Measurements from ENCODE around the gene BMPR1B. TPM values are rescaled to one million over a fixed set of nuclear protein-coding genes. Genes with fewer than 3 reads are reported as not detected.

Gene BMPR1B
- total and polyA plus RNA-seq, 2 of the 8 experiments (the other 6 are each of a cell fraction or from before 2014, with no cell fraction given) = 0.14 to 1.1 TPM

DNA sequence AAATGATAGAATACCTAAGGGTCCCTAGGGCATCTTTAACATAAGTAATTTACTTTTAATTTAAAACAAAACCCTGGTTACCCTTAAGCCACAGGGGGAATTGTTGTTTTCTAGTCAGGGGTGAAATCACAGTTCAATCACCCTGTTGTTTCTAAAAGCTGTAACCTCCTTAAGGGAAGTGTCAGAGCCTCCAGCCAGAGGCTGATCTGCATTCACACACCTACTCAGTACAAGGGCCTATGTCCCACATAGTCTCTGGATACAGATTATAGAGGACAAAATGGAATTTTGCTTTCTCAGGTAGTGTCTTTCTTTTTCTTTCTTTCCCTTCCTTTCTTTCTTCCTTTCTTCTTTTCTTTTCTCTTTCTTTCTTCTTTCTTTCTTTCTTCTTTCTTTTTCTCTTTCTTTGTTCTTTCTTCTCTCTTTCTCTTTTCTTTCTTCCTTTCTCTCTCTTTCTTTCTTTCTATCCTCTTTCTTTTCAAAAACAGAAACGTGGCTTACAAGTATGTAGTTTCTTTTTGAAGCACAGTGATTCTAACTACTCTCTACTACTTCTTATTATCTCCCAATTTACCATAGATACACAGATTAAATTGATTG is 31.1 kb upstream of the BMPR1B start (continued):
- no peak for TF ChIP-seq TEAD4 (IDR thresholded peaks at IDR 0.05; ENCODE audit: low read depth, low read length)
- no peak for TF ChIP-seq SRF (IDR thresholded peaks at IDR 0.05; ENCODE audit: low read depth, low read length)
- no peak for TF ChIP-seq POLR2A (IDR thresholded peaks at IDR 0.05; ENCODE audit: control extremely low read depth in 1 of 2, low read depth in 2 of 2, low read length in 2 of 2)
- no peak for TF ChIP-seq RNF2 (IDR thresholded peaks at IDR 0.05; ENCODE audit: borderline replicate concordance, low read depth, low read length, missing control alignments, poor library complexity, severe bottlenecking)

Data from H1 (cell line).